HG03097 (cell line): ENCODE measurements around the gene PTGS1.
"Not testable (repeated sequence)": the region's sequence is repeated elsewhere in the genome, so short reads cannot be mapped to it uniquely, and the experiment has no call there.

Experiments used
- ATAC-seq: cut with Tn5 transposase; IDR thresholded peaks from one replicate; pipeline ENCODE4 v1.9.1; 2021; ENCODE audit not compliant: unreplicated experiment, low FRiP score

The PTGS1 gene

DNA sequence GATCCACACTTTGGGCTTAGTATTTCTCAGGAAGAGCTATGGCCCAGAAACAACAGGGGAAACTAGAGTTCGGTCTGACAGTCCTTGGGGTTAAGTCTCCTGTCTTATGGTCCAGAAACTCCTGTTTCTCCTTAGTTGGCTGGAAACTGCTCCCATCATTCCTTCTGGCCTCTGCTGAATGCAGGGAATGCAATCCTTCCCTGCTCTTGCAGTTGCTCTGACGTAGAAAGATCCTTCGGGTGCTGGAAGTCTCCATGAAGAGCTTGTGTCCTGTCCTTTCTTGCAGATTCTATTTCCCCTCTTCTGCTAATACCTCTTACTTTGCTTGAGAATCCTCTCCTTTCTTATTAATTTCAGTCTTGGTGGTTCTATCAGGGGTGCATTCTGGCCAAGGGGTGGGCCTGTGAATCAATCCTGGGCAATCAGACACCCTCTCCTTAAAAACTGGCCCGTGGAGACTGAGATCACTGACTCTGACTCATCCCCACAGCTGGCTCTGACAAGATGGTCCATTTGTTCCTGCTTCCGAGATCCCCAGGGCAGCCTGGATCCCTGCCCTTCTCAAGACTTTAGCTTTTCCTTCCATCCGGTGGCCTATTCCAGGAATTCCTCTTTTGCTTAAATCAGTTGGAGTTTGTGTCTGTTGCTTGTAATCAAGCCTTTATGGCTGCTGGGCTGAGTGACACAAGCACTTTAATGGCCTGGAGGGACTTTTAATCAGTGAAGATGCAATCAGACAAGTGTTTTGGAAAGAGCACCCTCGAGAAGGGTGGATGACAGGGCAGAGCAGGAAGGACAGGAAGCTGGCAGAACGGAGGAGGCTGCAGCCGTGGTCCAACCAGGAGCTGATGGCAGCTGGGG, 23.7 kb downstream of the PTGS1 start:
- no peak for ATAC-seq

DNA sequence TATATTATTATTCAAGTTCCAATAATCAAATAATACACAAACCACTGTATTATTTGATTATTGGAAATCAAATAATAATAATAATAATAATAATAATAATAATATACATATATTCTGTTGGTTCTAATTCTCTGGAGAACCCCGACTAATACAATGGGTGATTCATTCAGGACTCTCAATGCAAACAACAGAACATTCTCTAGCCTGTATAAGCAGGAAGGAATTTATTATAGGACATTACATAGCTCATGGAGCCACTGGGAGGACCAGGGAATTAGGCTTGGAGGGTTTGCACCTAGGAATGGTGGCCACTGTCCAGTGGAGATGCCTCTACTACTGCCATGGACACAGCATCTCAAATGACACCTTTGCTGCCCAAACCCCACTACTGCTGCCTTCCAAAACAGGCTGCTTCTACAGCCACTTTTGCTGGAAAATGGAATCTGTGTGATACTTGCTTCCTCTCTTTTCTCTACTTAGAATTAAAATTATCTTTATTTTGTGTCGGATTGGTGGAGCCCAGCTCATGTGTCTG, 25.9 kb downstream of the PTGS1 start:
- no peak for ATAC-seq

DNA sequence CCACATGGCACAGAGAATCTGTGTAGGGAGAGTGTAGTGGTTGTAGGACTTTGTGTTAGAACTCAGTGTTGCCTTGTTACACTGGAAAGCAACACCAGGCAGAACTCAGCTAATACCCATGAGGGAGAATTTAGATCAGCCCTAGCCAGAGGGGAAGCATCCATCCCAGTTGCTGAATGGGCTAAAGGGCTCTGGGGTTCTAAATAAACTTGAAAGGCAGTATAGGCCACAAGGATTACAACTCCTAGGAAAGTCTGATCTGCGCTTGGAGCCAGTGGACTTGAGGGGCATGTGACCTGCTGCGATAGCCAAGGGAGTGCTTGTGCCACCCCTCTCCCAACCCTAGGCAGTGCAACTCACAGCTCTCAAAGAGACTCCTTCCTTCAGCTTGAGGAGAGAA, 26.9 kb downstream of the PTGS1 start:
- ATAC-seq, result no peak

DNA sequence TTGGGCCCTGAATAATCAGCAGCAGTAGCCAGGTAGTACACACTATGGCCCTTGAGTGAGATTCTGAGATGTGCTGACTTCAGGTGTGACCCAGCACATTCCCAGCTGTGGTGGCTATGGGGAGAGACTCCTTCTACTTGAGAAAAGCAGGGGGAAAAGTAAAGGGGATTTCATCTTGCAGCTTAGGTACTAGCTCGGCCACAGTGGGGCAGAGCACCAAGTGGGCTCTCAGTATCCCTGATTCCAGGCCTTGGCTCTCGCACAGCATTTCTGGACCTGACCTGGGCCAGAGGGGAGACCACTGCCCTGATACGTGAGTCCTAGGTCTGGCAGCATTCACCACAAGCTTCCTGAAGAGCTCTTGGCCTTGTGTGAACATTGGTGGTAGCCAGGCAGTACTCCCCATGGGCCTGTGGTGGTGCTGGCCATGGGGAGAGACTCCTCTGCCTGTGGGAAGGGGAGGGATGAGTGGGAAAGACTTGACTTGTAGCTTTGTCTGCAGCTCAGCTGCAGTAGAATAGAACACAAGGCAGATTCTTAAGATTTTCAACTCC, 27.6 kb downstream of the PTGS1 start:
- ATAC-seq, result no peak

DNA sequence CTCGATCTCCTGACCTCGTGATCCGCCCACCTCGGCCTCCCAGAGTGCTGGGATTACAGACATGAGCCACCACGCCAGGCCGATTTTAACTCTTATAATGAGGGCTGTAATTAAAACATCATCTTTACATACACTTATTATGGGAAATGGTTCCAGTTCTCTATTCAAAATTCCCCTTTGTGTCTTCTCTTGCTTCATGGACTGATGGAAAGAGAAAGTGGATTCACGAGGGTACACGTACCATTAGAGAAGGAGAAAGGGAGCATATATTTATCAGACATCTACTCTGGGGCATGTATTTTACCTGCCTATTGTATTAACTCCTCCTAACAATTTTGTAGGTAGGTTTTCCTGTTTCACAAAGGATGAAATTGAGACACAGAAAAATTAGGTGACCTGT, 31.1 kb downstream of the PTGS1 start:
- no peak for ATAC-seq

DNA sequence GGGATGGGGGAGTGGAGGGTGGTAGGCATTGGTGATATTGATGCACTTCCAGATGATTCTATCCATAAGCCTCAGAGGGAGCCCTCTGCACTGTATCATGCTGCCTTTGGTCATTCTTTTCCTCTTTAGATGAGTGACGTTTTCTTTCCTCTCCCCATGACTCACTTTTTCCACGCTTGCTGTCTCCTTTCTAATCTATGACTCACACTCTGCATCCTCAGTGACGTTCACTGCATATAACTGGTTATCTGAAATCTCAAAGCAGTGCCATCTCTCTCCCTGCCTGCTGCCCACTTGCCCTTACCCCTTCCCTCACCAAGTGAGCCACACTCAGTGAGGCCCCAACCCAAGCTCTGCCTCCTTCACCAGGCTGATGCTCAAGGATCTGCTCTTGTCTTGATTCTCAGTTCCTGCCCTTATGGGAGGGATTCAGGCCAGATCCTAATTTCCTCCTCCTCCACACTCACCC, 31.6 kb downstream of the PTGS1 start:
- ATAC-seq, result no peak

DNA sequence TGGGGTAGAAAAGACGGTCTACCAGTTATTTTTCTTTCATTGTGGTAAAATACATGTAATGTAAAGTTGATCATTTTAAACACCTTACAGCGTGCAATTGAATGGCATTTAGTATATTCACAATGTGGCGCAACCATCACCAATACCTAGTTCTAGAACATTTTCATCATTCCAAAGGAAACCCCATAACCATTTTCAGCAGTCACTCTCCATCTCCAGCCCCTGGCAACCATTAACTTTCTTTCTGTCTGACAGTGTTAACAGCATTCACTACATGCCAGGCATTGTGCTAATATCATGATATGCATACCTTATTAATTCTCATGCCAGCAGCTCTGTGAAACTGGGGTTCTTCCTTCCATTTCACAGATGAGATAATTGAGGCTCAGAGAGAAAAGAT, 32.0 kb downstream of the PTGS1 start:
- no peak for ATAC-seq

DNA sequence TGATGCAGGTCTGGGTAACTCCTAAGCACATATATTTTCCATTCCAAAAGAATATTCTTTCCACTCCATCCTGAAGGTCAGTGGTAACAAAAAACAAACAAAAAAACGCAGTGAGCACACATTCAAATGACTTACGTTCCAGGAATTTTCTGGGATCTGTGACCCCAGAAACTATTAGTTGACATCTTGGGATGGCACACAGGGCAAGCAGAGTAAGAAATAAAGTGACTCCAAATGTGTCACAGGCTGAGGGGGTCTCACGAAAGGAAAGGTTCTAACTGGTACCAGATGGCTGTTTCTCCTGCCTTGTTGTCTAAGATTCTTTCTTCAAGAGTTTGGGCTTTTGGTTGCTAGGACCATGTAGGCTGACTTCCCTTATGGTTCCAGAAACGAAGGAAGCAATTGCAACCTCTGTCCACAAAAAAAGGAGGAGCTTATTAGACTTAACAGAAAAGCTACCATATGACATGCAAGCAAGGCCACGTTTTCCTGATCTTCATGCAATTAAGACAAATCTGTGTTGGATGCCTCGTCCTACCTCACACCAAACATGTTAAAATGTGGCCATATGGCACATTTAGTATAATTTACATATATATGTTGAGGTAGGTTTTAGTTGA, 32.7 kb downstream of the PTGS1 start:
- no peak for ATAC-seq

DNA sequence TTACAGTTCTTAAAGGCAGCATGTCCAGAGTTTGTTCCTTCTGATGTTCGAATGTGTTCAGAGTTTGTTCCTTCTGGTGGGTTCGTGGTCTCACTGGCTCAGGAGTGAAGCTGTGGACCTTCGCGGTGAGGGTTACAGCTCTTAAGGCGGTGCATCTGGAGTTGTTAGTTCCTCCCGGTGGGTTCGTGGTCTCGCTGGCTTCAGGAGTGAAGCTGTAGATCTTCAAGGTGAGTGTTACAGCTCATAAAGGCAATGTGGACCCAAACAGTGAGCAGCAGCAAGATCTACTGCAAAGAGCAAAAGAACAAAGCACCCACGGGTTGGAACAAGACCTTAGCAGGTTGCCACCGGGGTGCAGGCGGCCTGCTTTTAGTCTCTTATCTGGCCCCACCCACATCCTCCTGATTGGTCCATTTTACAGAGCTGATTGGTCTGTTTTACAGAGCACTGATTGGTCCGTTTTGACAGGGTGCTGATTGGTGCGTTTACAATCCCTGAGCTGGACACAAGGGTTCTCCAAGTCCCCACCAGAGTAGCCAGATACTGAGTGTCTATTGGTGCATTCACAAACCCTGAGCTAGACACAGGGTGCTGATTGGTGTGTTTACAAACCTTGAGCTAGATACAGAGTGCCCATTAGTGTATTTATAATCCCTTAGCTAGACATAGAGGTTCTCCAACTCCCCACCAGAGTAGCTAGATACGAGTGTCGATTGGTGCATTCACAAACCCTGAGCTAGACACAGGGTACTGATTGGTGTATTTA, 34.7 kb downstream of the PTGS1 start:
- not testable (repeated sequence) for ATAC-seq

DNA sequence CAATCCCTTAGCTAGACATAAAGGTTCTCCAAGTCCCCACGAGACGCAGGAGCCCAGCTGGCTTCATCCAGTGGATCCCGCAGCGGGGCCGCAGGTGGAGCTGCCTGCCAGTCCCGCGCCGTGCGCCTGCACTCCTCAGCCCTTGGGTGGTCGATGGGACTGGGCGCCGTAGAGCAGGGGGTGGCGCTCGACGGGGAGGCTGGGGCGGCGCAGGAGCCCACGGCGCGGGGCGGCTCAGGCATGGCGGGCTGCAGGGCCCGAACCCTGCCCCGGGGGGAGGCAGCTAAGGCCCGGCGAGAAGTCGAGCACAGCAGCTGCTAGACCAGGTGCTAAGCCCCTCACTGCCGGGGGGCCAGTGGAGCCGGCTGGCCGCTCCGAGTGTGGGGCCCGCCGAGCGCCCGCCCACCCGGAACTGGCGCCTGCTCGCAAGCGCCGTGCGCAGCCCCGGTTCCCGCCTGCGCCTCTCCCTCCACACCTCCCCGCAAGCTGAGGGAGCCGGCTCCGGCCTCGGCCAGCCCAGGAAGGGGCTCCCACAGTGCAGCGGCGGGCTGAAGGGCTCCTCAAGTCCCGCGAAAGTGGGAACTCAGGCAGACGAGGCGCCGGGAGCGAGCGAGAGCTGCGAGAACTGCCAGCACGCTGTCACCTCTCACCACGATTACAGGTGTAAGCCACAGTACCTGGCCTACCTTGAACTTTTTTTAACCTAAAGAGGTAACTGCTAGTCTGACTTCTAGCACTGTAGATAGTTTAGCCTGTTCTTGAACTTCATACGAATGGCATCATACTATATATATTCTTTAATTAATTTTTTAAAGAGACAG, 35.5 kb downstream of the PTGS1 start:
- no peak for ATAC-seq

DNA sequence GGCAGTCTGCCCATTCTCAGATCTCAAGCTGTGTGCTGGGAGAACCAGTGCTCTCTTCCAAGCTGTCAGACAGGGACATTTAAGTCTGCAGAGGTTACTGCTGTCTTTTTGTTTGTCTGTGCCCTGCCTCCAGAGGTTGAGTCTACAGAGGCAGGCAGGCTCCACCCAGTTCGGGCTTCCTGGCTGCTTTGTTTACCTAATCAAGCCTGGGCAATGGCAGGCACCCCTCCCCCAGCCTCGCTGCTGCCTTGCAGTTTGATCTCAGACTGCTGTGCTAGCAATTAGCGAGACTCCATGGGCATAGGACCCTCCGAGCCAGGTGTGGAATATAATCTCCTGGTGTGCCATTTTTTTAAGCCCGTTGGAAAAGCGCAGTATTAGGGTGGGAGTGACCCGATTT, 43.3 kb downstream of the PTGS1 start:
- not testable (repeated sequence) for ATAC-seq

DNA sequence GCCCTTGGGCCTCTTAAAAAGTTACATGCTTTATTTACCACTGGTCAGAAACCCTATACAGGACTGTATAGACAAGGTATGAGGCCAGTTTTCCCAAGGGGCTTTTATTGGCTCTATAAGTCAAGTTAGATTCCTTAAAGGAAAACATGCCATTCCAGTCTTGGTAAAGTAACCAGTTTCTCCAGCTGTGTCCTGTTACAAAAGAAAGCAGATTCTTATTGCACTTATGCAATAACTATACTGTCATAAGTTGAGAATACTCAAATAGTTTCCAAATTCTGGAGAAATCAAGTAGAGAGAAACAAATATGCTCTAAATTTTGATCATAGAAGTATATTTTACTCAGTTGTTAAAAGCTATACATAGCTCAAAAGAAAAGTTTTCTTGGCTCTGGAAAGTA, 47.2 kb downstream of the PTGS1 start:
- ATAC-seq, result no peak

DNA sequence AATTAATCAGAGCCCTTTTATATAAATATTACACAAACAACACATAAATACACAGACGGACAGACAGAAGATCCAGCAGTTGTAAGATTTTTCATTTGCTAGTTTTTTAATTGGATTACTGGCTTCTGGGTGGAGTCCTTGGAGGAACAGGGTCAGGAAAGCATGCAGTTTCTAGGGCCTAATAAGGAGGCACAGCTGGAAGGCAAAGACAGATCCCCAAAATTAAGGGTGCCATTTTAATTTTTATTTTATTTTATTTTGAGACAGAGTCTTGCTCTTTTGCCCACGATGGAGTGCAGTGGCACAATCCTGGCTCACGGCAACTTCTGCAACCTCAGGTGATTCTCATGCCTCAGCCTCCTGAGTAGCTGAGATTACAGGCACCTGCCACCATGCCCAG, 49.5 kb downstream of the PTGS1 start:
- no peak for ATAC-seq

DNA sequence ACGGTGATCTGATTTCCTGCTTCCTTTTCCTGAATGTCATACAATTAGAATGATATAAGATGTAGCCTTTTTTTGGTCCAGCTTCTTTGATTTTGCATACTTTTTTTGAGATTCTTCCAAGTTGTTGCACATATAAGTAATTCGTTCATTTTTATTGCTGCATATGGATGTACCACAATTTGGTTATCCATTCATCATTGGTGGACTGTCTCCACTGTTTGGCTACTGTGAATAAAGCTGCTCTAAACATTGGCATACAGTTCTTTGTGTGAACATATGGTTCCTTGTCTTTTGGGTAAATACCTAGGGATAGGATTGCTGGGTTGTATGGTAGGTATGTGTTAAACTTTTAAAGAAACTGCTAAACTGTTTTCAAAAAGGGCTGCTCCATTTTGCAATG, 54.3 kb downstream of the PTGS1 start:
- ATAC-seq, result no peak

DNA sequence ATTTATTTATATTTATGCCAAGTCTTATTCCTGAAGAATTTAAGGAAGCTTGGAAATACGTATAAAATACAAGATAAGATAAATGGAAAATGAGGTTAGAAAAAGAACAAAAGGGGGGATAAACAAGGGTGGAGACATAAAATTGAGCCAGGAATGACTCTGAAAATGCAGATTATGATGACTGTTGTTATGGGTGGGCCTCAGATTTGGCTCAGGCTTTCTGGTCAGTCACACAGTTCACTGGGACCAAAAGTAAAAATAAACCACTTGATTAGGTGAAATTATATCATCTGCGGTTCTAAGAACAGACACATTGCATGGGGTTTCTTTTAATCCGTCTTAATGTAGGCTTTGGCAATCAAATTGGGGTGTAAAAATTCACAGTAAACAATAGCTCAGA, 55.9 kb downstream of the PTGS1 start:
- ATAC-seq, result no peak

DNA sequence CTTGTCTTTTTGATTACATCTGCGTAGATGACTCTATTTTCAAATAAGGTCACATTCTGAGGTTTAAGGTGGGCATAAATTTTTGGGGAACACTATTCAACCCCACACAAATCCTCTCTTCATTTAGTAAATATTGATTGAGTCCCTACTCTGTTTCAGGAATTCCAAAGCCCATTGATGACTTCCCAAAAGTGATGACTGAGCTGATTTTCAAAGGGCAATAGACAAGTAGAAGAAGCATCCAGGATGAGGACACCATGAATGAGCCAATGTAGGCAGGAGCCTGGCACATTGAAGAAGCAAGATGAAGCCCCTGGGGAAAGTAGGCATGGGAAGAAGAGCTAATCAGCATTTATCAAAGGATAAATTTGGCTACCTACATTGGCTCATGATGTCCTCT, 71.7 kb downstream of the PTGS1 start:
- no peak for ATAC-seq

DNA sequence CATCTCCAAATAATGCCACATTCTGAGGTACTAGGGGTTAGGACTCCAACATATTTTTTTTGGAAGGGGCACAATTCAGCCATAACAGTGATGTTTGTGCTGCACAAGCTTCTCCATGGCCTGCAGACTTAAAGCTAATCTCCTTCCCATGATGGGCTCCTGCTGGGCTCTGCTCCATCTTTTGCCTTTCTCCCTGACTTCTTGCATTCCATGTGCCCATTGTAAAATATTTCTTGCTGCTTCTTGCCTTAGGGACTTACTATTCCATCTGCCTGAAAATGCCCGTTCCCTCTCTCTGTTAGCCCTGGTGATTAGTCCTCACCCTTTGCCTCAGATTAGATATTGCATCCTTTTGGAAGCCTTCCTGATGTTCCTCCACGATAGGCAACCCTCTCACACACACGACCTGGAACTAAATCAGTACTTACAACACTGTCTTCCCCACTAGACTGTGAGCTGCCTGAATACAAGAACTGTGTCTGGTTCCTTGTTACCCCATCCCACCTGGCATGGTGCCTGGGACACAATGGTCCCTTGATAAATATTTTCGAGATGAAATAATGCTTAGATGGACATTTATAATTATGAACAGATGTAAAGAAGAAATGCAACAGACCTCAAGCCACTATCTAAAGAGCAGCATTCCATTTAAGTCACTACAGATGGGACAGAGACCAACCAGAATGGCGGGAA, 73.4 kb downstream of the PTGS1 start:
- ATAC-seq, result no peak
